DMS153 treated with DMSO at 0.1 percent for 48 hours (cell line): ENCODE data around the gene MRI1.
"Not testable (repeated sequence)": the region's sequence is repeated elsewhere in the genome, so short reads cannot be mapped to it uniquely, and the experiment has no call there.

Experiments used
- DNase-seq: peaks from one replicate; lab custom pipeline; 2025; ENCODE audit not compliant: unreplicated experiment; lab: John Stamatoyannopoulos, UW

The MRI1 gene

GRCh38 chr19:13764101-13764807 lies at the start of gene MRI1:
TSS of gene MRI1 (plus strand) at chr19:13764522. CDS start at chr19:13764589, 67 bp downstream.
- peak; percentile 50 for DNase-seq

GRCh38 chr19:13717194-13717643 lies 47.1 kb upstream of the MRI1 start:
- no peak for DNase-seq

- peak; percentile 87 for DNase-seq
These were observed 45.6 kb upstream of the MRI1 start for GRCh38 chr19:13718733-13719132.

- no peak for DNase-seq
These were observed 42.2 kb upstream of the MRI1 start for GRCh38 chr19:13722146-13722545.

GRCh38 chr19:13723206-13723605 lies 41.1 kb upstream of the MRI1 start:
- DNase-seq: no peak

GRCh38 chr19:13726323-13726722 lies 38.0 kb upstream of the MRI1 start:
- no peak for DNase-seq

GRCh38 chr19:13727798-13728197 lies 36.5 kb upstream of the MRI1 start:
- no peak for DNase-seq

GRCh38 chr19:13729859-13730258 lies 34.5 kb upstream of the MRI1 start:
- DNase-seq: no peak

GRCh38 chr19:13731147-13731964 lies 33.0 kb upstream of the MRI1 start:
- DNase-seq: peak; percentile 94

GRCh38 chr19:13732337-13732736 lies 32.0 kb upstream of the MRI1 start:
- DNase-seq: no peak

- DNase-seq: no peak
These were observed 29.6 kb upstream of the MRI1 start for GRCh38 chr19:13734751-13735150.

- no peak for DNase-seq
These were observed 26.2 kb upstream of the MRI1 start for GRCh38 chr19:13738073-13738472.

GRCh38 chr19:13741893-13742292 lies 22.4 kb upstream of the MRI1 start:
- no peak for DNase-seq

- no peak for DNase-seq
These were observed 21.6 kb upstream of the MRI1 start for GRCh38 chr19:13742756-13743155.

- DNase-seq: no peak
These were observed 20.1 kb upstream of the MRI1 start for GRCh38 chr19:13744174-13744573.

- DNase-seq: no peak
These were observed 17.2 kb upstream of the MRI1 start for GRCh38 chr19:13747098-13747453.

GRCh38 chr19:13748169-13748828 lies 16.0 kb upstream of the MRI1 start:
- no peak for DNase-seq

GRCh38 chr19:13751436-13751835 lies 12.9 kb upstream of the MRI1 start:
- DNase-seq: no peak

- not testable (repeated sequence) for DNase-seq
These were observed 10.7 kb upstream of the MRI1 start for GRCh38 chr19:13753622-13754021.

- DNase-seq: no peak
These were observed 8.1 kb upstream of the MRI1 start for GRCh38 chr19:13756210-13756609.

- no peak for DNase-seq
These were observed 6.2 kb upstream of the MRI1 start for GRCh38 chr19:13757805-13758772.
